Prostate gland (tissue), 2 donors: Measurements from ENCODE around the gene ZNF227.

Source experiments
- POLR2A ChIP-seq: fragments of 450-650 bp; IDR thresholded peaks from one replicate; pipeline ENCODE4 v1.6.1; 2016; ENCODE audit warnings: antibody characterized with exemption, mild to moderate bottlenecking
- TF ChIP-seq, protein P1 (sequence below), 4 experiments: fragments of 200-600 bp in 2 of 4; fragments of 450-650 bp in 2 of 4; sonication (generic) in 2 of 4; IDR thresholded peaks; 1 replicate in 3 of 4; 2 replicates in 1 of 4; pipeline ENCODE4 v1.5.1; 2016 to 2019; ENCODE audit warnings: antibody characterized with exemption in 4 of 4, mild to moderate bottlenecking in 2 of 4, moderate library complexity in 2 of 4

DNA sequence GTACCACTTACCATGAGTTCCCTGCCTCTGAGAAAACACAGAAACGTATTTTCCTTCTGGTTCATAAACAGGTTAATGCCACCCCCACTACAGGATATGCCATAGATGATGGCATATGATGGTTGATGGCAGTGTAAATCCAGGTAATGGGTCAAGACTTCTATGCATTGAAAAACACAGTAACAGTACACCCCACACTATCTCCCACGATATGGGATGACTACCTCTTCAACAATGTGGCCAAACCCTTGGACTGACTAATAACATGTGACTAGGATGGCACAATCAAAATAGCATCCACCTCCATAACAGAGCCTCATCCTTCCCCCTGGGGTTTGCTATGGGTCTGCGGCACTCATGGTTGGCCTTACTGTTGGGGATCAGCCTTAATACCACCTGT is 70.5 kb downstream of the ZNF227 start:
- TF ChIP-seq, protein P1, sequence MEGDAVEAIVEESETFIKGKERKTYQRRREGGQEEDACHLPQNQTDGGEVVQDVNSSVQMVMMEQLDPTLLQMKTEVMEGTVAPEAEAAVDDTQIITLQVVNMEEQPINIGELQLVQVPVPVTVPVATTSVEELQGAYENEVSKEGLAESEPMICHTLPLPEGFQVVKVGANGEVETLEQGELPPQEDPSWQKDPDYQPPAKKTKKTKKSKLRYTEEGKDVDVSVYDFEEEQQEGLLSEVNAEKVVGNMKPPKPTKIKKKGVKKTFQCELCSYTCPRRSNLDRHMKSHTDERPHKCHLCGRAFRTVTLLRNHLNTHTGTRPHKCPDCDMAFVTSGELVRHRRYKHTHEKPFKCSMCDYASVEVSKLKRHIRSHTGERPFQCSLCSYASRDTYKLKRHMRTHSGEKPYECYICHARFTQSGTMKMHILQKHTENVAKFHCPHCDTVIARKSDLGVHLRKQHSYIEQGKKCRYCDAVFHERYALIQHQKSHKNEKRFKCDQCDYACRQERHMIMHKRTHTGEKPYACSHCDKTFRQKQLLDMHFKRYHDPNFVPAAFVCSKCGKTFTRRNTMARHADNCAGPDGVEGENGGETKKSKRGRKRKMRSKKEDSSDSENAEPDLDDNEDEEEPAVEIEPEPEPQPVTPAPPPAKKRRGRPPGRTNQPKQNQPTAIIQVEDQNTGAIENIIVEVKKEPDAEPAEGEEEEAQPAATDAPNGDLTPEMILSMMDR (IDR thresholded peaks at IDR 0.05), result no peak
- no peak for TF ChIP-seq POLR2A
